Measurements from ENCODE around the gene DNAJB6. TPM values are rescaled to one million over a fixed set of nuclear protein-coding genes. Genes with fewer than 3 reads are reported as not detected.
A peak's percentile ranks its signal among the peaks of the same experiment; 100 is the strongest.
"Not testable (repeated sequence)": the region's sequence is repeated elsewhere in the genome, so short reads cannot be mapped to it uniquely, and the experiment has no call there.

The DNAJB6 gene
- polyA plus RNA-seq, 1 donor from 2014 or later: 106 TPM

DNA sequence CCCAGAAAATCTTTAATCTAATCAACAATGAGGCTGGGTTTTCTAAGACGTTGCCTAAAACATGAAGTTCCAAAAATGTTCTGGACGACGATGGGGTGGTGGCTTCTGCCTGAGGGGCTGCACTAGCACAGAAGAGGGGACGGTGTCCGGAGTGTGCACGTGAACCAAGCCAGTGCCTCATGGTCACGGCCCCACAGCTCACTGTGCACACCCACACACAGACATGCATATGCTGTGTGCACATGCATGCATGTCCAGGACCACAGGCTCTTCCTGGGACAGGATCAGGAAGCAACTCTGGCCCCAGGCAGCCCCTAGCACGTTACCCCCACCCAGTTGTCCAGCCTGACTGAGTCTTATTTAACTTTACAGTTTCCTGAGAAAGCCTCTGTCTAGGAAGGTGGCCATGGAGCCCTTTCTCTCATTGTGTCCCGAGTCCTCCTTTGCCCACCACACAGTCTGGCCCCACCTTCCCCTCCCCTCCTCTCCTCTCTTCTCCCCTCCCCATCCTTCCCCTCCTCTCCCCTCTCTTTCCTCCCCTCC lies 100.8 kb downstream of the DNAJB6 start:
- no peaks in the 10 kb centered on the region for H3K27me3 Mint-ChIP-seq
- H3K4me1 Mint-ChIP-seq: peaks cover 0 to 8% (median 2%) of the 10 kb centered on the region in 3 donors
- peaks cover 1% of the 10 kb centered on the region for H3K36me3 Mint-ChIP-seq
- H3K4me3 Mint-ChIP-seq: no peak overlapping the region
- no peak overlapping the region for H3K27ac Mint-ChIP-seq
- no peaks in the 10 kb centered on the region for H3K9me3 Mint-ChIP-seq

DNA sequence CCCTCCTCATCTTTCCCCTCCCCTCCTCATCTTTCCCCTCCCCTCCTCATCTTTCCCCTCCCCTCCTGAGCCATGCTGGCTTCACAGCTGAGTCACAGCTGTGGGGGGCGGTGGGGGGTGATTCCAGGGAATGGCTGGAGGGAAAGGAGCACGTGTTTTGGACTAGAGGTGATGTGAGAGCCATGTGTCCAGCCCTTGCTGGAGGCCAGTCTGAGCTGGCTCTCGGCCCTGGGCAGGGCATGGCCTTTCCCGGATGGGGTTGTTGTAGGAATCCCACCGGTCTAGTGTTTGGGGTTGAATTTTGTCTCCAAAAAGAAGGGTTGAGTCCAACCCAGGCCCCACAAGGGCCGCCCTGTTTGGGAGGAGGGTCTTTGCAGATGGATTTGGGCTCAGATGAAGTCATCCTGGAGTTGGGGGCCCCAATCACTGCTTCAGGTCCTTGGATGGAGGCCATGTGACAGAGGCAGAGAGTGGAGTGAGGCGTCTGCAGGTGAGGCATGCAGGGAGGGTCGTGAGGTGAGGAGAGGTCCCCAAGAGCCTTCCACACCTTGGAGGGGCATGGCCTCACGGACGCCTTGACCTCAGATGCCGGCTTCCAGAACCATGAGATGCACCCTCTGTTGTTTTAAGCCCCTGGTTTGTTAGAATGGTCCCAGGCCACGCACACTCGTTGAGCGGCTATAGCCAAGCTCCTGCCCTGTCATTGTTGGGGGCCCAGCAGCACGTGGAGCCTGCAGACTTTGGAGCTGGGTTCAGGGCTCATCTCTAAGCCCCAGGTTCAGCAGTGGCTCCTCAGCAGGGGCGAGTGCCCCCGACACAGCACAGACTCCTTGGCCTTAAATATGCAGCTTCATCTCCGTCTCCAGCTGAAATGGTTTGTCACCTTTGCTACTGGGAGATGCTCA lies 101.6 kb downstream of the DNAJB6 start:
- H3K36me3 Mint-ChIP-seq: no peaks in the 10 kb centered on the region
- no peak overlapping the region for H3K4me3 Mint-ChIP-seq
- no peaks in the 10 kb centered on the region for H3K9me3 Mint-ChIP-seq
- no peak overlapping the region for H3K27ac Mint-ChIP-seq
- H3K4me1 Mint-ChIP-seq: peaks cover 0 to 3% (median 2%) of the 10 kb centered on the region in 3 donors
- H3K27me3 Mint-ChIP-seq: no peaks in the 10 kb centered on the region

DNA sequence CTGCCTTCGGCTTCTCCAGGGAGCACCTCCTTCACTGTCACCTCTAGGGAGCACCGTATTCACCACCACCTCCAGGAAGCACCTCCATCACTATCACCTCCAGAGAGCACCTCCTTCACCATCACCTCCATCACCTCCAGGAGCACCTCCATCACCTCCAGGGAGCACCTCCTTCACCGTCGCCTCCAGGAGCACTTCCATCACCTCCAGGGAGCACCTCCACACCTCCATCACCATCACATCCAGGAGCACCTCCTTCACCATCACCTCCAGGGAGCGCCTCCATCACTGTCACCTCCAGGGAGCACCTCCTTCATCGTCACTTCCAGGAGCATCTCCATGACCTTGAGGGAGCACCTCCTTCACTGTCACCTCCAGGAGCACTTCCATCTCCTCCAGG lies 102.3 kb downstream of the DNAJB6 start:
- Mint-ChIP-seq H3K4me3 (no peak overlapping the region), H3K27ac (no peak overlapping the region), H3K4me1 (peaks cover 0 to 2% (median 0%) of the 10 kb centered on the region in 3 donors), H3K27me3 (no peaks in the 10 kb centered on the region), H3K36me3 (no peaks in the 10 kb centered on the region), H3K9me3 (no peaks in the 10 kb centered on the region)

DNA sequence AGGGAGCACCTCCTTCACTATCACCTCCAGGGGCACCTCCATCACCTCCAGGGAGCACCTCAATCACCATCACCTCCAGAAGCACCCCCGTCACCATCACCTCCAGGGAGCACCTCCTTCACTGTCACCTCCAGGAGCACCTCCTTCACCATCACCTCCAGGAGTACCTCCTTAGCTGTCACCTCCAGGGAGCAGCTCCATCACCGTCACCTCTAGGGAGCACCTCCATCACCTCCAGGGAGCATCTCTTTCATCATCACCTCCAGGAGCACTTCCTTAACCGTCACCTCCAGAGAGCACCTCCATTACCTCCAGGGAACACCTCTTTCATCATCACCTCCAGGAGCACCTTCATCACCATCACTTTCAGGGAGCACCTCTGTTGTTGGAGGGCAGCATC lies 103.0 kb downstream of the DNAJB6 start:
- no peaks in the 10 kb centered on the region for H3K36me3 Mint-ChIP-seq
- H3K27ac Mint-ChIP-seq: no peak overlapping the region
- H3K9me3 Mint-ChIP-seq: no peaks in the 10 kb centered on the region
- peaks cover 0 to 2% (median 0%) of the 10 kb centered on the region in 3 donors for H3K4me1 Mint-ChIP-seq
- no peaks in the 10 kb centered on the region for H3K27me3 Mint-ChIP-seq
- peak overlapping the region in 2 of 4 donors; percentile 9 to 61 for H3K4me3 Mint-ChIP-seq

DNA sequence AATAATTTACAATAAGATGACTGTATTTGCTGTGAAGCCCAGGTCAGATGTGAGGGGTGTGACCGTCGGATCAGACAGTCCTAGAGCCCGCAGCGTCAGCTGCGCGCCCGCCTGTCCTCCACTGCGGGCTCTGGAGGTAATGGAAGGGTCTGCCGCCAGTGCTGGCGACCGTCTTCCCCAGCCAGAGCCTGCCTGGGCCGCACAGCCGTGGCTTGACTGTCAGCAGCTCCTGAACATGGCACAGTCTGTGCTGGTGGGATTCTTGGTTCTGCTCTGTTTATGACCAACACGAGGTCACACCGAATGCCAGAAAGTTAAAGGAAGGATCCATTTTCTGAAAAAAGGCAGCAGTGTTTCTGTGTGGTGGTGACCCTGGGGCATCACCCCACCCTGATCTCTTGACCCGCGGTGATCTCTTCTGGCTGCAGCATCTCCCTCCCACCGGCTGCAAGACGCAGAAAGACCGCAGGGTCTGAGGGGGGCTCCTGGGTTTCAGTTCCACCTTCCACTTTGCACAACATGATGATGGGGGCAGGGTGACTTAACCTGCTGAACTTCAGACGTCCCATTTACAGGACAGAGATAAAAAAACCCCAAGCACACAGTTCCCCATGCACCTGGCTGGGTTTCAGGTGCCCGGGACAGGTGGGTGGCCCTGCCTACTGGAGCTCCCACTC lies 103.7 kb downstream of the DNAJB6 start:
- no peak overlapping the region for H3K4me3 Mint-ChIP-seq
- H3K4me1 Mint-ChIP-seq: peaks cover 0 to 2% (median 0%) of the 10 kb centered on the region in 3 donors
- H3K27me3 Mint-ChIP-seq: no peaks in the 10 kb centered on the region

DNA sequence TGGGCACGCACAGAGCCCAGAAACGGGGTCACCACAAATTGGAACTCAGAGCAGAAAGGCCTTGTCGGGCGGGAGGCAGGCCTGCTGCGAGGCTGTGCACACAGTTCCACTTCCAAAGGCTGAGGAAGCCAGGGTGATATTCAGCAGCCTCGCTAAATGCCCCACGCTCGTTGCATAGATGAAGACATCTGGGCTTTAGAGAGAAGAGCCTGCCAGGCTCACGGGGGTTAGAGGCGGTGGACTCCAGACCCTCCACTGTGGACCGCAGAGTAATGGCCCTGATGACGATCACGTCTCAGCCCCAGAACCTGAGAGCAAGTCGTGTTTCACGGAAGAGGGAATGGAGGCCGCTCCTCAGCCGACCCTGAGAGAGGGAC lies 104.2 kb downstream of the DNAJB6 start:
- H3K27ac Mint-ChIP-seq: no peak overlapping the region
- no peaks in the 10 kb centered on the region for H3K36me3 Mint-ChIP-seq

More for the DNA sequence above, 103.7 kb downstream of the DNAJB6 start:
- Mint-ChIP-seq H3K27ac (no peak overlapping the region), H3K9me3 (no peaks in the 10 kb centered on the region), H3K36me3 (no peaks in the 10 kb centered on the region)

DNA sequence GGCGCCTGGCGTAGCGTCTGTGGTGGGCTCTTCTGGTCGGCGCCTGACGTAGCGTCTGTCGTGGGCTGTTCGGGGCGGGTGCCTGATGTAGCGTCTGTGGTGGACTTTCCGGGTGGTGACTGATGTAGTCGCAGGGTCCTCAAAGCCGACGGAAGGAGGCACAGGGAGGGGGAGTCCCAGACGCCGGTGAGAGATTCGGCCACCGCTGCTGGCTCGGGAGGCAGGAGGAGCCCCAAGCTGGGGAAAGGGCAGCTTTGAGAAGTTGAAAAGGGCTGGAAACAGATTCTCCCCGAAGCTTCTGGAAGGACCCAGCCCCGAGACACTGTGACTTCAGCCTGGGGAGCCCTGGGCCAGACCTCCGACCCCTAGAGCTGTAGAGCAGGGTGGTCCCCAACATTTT lies 105.7 kb downstream of the DNAJB6 start:
- Mint-ChIP-seq H3K27ac (no peak overlapping the region), H3K27me3 (no peaks in the 10 kb centered on the region), H3K36me3 (no peaks in the 10 kb centered on the region), H3K4me3 (no peak overlapping the region), H3K4me1 (no peaks in the 10 kb centered on the region), H3K9me3 (no peaks in the 10 kb centered on the region)

More for the DNA sequence above, 104.2 kb downstream of the DNAJB6 start:
- H3K9me3 Mint-ChIP-seq: no peaks in the 10 kb centered on the region
- H3K4me3 Mint-ChIP-seq: no peak overlapping the region
- H3K4me1 Mint-ChIP-seq: peaks cover 0 to 2% (median 0%) of the 10 kb centered on the region in 3 donors
- H3K27me3 Mint-ChIP-seq: no peaks in the 10 kb centered on the region

DNA sequence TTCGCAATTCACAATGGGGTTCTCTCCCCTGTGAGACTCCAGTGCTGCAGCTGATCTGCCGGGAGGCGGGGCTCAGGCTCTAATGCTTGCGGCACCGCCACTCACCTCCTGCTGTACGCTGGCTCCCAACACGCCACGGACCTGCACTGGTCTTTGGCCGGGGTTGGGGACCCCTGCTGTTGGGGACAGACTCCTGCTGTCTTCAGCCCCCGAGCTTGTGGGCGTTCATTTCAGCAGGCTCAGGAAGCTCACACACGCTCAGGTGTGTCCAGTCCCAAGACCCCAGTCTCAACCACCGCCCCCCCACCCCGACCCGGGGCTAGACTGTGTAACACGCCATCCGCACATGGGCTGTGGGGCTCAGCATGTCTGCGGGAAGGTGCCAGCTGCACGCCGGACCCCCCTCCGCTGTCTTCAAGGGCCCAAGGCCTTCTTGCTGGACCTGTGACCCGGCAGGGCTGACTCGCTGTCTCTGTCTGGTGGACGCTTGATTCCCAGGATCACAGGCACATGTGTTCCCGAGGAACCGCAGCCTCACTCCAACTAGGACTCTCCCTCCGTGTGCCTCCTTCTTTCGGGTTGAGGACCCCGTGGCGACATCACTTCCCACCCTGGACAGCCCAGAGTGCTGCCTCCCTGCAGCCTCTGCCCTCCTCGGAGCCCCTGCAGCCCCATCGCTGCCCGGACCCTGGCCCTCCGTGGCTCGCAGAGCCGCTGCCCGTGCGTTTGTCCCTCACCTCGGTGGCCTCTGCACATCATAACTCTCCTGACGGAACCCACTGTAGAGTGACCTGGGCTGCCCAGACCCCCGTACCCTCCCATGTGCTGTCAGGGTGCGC lies 106.4 kb downstream of the DNAJB6 start:
- no peaks in the 10 kb centered on the region for H3K9me3 Mint-ChIP-seq
- no peak overlapping the region for H3K4me3 Mint-ChIP-seq
- no peaks in the 10 kb centered on the region for H3K36me3 Mint-ChIP-seq
- no peaks in the 10 kb centered on the region for H3K27me3 Mint-ChIP-seq
- H3K27ac Mint-ChIP-seq: no peak overlapping the region
- H3K4me1 Mint-ChIP-seq: no peaks in the 10 kb centered on the region

DNA sequence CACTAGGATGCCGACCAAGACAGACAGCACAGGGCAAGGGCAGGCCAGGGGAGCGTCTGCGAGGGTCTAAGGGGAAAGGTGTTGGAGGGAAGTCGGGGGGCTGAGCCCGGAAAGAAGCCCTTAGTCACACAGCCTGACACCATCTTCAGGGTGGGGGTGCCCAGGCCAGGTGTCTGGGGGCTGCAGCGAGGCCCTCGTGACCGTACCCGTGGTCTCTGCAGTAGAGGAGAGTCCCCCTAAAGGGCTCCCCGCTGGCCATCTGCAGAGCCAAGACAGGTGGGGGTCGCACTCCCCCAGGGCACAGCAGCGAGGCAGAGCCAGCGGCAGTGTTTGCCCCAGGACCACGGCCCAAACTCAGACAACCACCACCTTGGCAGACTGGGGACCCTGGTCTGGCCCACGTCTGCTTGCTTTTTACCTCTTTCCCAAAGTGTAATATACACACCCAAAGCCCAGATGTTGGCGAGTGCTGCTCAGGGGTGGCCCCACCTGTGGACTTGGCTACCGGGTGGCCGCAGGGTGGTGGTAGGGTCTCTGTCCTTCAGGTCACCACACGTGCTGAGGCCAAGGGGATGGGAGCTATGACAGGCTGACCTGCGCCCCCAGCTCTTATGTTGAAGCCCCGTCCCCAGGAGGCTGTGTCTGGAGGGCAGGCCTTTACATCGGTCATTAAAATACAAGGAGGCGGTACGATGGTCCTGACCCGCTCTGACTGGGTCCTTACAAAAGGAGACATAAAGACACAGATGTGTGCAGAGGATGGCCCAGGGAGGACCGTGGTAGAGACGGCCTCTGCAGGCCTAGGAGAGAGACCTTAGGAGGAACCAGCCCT lies 107.4 kb downstream of the DNAJB6 start:
- Mint-ChIP-seq H3K27me3 (no peaks in the 10 kb centered on the region), H3K4me1 (no peaks in the 10 kb centered on the region), H3K9me3 (peaks cover 0 to 1% (median 0%) of the 10 kb centered on the region in 3 donors), H3K4me3 (no peak overlapping the region), H3K27ac (no peak overlapping the region), H3K36me3 (no peaks in the 10 kb centered on the region)

DNA sequence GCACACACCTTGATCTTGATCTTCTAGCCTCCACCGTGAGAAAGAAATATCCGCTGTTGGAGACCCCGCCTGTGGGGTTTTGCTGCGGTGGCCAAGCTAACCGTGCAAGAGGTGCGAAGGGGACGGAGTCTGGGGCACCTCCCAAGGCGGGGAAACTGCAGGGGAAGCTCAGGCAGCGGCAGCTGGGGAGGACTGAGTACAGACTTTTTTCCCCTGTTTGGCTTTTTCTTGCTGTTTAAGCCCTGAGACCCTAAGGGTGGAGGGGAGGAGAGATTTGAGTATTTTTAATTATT lies 108.0 kb downstream of the DNAJB6 start:
- Mint-ChIP-seq H3K9me3 (peaks cover 0 to 1% (median 0%) of the 10 kb centered on the region in 3 donors), H3K27ac (no peak overlapping the region), H3K4me1 (no peaks in the 10 kb centered on the region), H3K4me3 (no peak overlapping the region), H3K36me3 (no peaks in the 10 kb centered on the region), H3K27me3 (no peaks in the 10 kb centered on the region)

DNA sequence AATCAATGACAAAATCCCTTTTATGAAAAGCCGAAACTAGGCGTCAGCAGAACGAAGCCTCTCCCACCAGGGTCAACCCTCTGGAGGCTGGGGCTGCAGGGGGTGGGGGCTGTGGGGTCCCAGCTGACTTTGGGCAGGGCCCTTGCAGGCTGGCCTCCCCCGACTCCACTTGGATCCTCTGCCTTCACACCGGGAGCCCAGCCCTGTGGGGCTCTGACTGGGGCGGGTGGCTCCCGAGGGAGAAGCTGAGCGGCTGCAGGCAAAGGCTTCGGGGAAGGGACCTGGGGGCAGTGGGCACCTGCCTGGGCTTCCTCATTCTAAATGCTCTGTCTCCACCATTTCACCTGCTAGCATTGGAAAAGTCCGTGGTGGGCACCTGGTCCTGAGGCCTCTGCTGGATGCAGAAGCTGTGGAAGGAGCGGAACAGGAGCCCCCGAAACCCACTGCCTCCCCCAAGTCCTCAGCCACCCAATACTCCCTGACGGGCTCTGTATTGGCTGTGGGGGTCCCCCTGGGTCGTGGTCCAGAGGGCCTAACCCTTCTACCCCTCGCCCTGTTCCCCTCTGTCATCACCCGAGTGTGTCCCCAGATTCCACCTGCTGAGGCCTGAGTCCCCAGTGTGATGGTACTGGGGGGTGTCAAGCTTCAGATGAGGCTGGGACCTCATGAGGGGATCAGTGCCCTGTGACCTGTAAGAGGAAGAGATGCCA lies 108.6 kb downstream of the DNAJB6 start:
- Mint-ChIP-seq H3K27ac (no peak overlapping the region), H3K4me1 (no peaks in the 10 kb centered on the region), H3K27me3 (no peaks in the 10 kb centered on the region), H3K4me3 (no peak overlapping the region), H3K9me3 (peaks cover 0 to 1% (median 0%) of the 10 kb centered on the region in 3 donors), H3K36me3 (no peaks in the 10 kb centered on the region)

DNA sequence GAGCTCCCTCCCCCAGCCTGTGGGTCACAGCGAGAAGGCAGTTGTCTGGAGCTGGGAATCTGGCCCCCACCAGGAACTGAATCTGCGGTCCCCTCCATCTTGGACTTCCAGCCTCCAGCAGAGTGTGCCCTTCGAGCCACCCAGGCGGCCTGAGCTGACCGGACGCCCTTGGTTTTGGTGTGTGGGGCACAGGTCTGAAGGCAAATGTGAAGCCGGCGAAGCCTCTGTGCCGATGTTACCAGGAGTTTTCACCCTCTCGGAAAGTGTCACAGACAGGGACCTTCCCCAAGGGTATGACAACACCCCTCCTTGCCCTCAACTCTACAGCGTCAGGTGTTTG lies 109.1 kb downstream of the DNAJB6 start:
- no peaks in the 10 kb centered on the region for H3K27me3 Mint-ChIP-seq
- H3K4me3 Mint-ChIP-seq: no peak overlapping the region
- H3K36me3 Mint-ChIP-seq: no peaks in the 10 kb centered on the region
- no peaks in the 10 kb centered on the region for H3K4me1 Mint-ChIP-seq
- no peak overlapping the region for H3K27ac Mint-ChIP-seq
- H3K9me3 Mint-ChIP-seq: peaks cover 0 to 1% (median 0%) of the 10 kb centered on the region in 3 donors

DNA sequence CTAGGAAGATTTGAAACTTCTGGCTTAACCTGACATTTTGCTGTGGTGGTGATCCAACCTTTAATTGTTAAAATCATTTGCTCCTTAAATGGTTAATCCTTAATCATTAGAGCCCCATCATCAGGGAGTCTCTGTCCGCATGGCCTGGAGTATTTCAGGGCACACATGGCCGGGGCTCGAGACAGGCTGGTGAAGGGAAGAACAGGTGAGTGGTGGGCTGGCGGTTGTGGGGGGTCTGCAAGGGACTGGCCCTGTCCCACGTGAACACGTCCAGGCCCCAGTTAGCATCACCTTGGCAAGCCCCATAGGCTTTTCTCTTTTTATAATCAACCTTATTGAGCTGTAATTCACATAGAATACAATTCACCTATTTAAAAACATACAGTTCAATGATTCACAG lies 109.5 kb downstream of the DNAJB6 start:
- Mint-ChIP-seq H3K4me3 (no peak overlapping the region), H3K9me3 (peaks cover 0 to 1% (median 0%) of the 10 kb centered on the region in 3 donors), H3K27ac (no peak overlapping the region), H3K36me3 (no peaks in the 10 kb centered on the region), H3K4me1 (no peaks in the 10 kb centered on the region), H3K27me3 (no peaks in the 10 kb centered on the region)

DNA sequence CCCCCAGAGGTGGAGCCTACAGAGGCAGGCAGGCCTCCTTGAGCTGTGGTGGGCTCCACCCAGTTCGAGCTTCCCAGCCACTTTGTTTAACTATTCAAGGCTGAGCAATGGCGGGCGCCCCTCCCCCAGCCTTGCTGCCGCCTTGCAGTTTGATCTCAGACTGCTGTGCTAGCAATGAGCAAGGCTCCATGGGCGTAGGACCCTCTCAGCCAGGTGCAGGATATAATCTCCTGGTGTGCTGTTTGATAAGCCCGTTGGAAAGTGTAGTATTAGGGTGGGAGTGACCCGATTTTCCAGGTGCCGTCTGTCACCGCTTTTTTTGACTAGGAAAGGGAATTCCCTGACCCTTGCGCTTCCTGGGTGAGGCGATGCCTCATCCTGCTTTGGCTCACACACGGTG lies 117.2 kb downstream of the DNAJB6 start:
- not testable (repeated sequence) for H3K9me3 Mint-ChIP-seq, H3K27ac Mint-ChIP-seq, H3K27me3 Mint-ChIP-seq, H3K4me1 Mint-ChIP-seq, H3K4me3 Mint-ChIP-seq, H3K36me3 Mint-ChIP-seq
